ENCODE measurements around the gene KCNJ15. TPM values are rescaled to one million over a fixed set of nuclear protein-coding genes. Genes with fewer than 3 reads are reported as not detected.
A peak's percentile ranks its signal among the peaks of the same experiment; 100 is the strongest.

The KCNJ15 gene
- total RNA-seq, 1 donor from 2014 or later, result 2.2 TPM

- H3K27ac Mint-ChIP-seq (ENCODE audit: unreplicated experiment), result no peak overlapping the region
- peak; percentile 9 for FAIRE-seq
- no peak overlapping the region for H3K27ac ChIP-seq (ENCODE audit: low read depth, low read length)
Observed at GRCh38 chr21:38319781-38320180, 63.0 kb downstream of the KCNJ15 start.

GRCh38 chr21:38321568-38321967, 64.8 kb downstream of the KCNJ15 start:
- Histone ChIP-seq H3K4me2 (ENCODE audit: low read length) (no peak overlapping the region), H3K27ac (ENCODE audit: low read depth, low read length) (no peak overlapping the region), H3K4me3 (ENCODE audit: insufficient read depth, low read depth, low read length) (no peak overlapping the region), H4K20me1 (ENCODE audit: insufficient read depth, low read length) (no peaks in the 10 kb centered on the region), H2AFZ (ENCODE audit: low read depth, low read length) (no peak overlapping the region), H3K9me3 (ENCODE audit: insufficient read depth, low read depth, low read length) (no peaks in the 10 kb centered on the region), H3K36me3 (ENCODE audit: insufficient read depth, low read length) (no peaks in the 10 kb centered on the region), H3K27me3 (ENCODE audit: insufficient read depth, low read length) (no peaks in the 10 kb centered on the region), H3K9ac (ENCODE audit: low read length) (no peak overlapping the region), H3K4me1 (ENCODE audit: insufficient read depth, low read length) (peaks cover 25% of the 10 kb centered on the region), H3K79me2 (ENCODE audit: insufficient read depth, low read length) (no peaks in the 10 kb centered on the region)
- no peaks in the 10 kb centered on the region for H3K27me3 Mint-ChIP-seq (ENCODE audit: low read depth, unreplicated experiment)
- H3K27ac Mint-ChIP-seq (ENCODE audit: unreplicated experiment), result no peak overlapping the region
- no peak for DNase-seq (ENCODE audit: low read depth)
- H3K4me1 Mint-ChIP-seq (ENCODE audit: low read depth, unreplicated experiment), result peaks cover 11% of the 10 kb centered on the region
- TF ChIP-seq EZH2 (IDR thresholded peaks at IDR 0.05; ENCODE audit: insufficient read depth, low read length), result no peak
- TF ChIP-seq CTCF (IDR thresholded peaks at IDR 0.05; ENCODE audit: insufficient read depth, low read depth, low read length), result no peak
- no peak overlapping the region for H3K4me3 Mint-ChIP-seq (ENCODE audit: unreplicated experiment)
- H3K36me3 Mint-ChIP-seq (ENCODE audit: low read depth, unreplicated experiment), result no peaks in the 10 kb centered on the region
- peaks cover 8% of the 10 kb centered on the region for H3K9me3 Mint-ChIP-seq (ENCODE audit: unreplicated experiment)
- FAIRE-seq, result no peak

More at GRCh38 chr21:38319781-38320180, 63.0 kb downstream of the KCNJ15 start:
- DNase-seq (ENCODE audit: low read depth), result peak; percentile 76
- no peak overlapping the region for H3K4me2 ChIP-seq (ENCODE audit: low read length)
- H3K79me2 ChIP-seq (ENCODE audit: insufficient read depth, low read length), result no peaks in the 10 kb centered on the region
- no peaks in the 10 kb centered on the region for H3K9me3 ChIP-seq (ENCODE audit: insufficient read depth, low read depth, low read length)
- H3K27me3 ChIP-seq (ENCODE audit: insufficient read depth, low read length), result no peaks in the 10 kb centered on the region
- no peaks in the 10 kb centered on the region for H3K36me3 ChIP-seq (ENCODE audit: insufficient read depth, low read length)
- H3K36me3 Mint-ChIP-seq (ENCODE audit: low read depth, unreplicated experiment), result no peaks in the 10 kb centered on the region
- peaks cover 20% of the 10 kb centered on the region for H3K4me1 ChIP-seq (ENCODE audit: insufficient read depth, low read length)
- H3K9ac ChIP-seq (ENCODE audit: low read length), result no peak overlapping the region
- peaks cover 16% of the 10 kb centered on the region for H3K4me1 Mint-ChIP-seq (ENCODE audit: low read depth, unreplicated experiment)
- no peaks in the 10 kb centered on the region for H4K20me1 ChIP-seq (ENCODE audit: insufficient read depth, low read length)
- no peak overlapping the region for H2AFZ ChIP-seq (ENCODE audit: low read depth, low read length)
- H3K9me3 Mint-ChIP-seq (ENCODE audit: unreplicated experiment), result peaks cover 8% of the 10 kb centered on the region
- no peak overlapping the region for H3K4me3 ChIP-seq (ENCODE audit: insufficient read depth, low read depth, low read length)
- H3K4me3 Mint-ChIP-seq (ENCODE audit: unreplicated experiment), result no peak overlapping the region
- H3K27me3 Mint-ChIP-seq (ENCODE audit: low read depth, unreplicated experiment), result no peaks in the 10 kb centered on the region
- TF ChIP-seq CTCF (IDR thresholded peaks at IDR 0.05; ENCODE audit: insufficient read depth, low read depth, low read length), result no peak
- no peak for TF ChIP-seq EZH2 (IDR thresholded peaks at IDR 0.05; ENCODE audit: insufficient read depth, low read length)

GRCh38 chr21:38322311-38322950, 65.6 kb downstream of the KCNJ15 start:
- Histone ChIP-seq H2AFZ (ENCODE audit: low read depth, low read length) (no peak overlapping the region), H3K4me2 (ENCODE audit: low read length) (no peak overlapping the region), H3K27ac (ENCODE audit: low read depth, low read length) (no peak overlapping the region)

More at GRCh38 chr21:38322311-38322950, 65.6 kb downstream of the KCNJ15 start:
- Histone ChIP-seq H3K36me3 (ENCODE audit: insufficient read depth, low read length) (no peaks in the 10 kb centered on the region), H3K4me3 (ENCODE audit: insufficient read depth, low read depth, low read length) (no peak overlapping the region), H4K20me1 (ENCODE audit: insufficient read depth, low read length) (no peaks in the 10 kb centered on the region), H3K79me2 (ENCODE audit: insufficient read depth, low read length) (no peaks in the 10 kb centered on the region), H3K9ac (ENCODE audit: low read length) (no peak overlapping the region), H3K4me1 (ENCODE audit: insufficient read depth, low read length) (peaks cover 25% of the 10 kb centered on the region), H3K9me3 (ENCODE audit: insufficient read depth, low read depth, low read length) (no peaks in the 10 kb centered on the region), H3K27me3 (ENCODE audit: insufficient read depth, low read length) (no peaks in the 10 kb centered on the region)
- no peaks in the 10 kb centered on the region for H3K36me3 Mint-ChIP-seq (ENCODE audit: low read depth, unreplicated experiment)
- no peak for TF ChIP-seq CTCF (IDR thresholded peaks at IDR 0.05; ENCODE audit: insufficient read depth, low read depth, low read length)
- no peak for TF ChIP-seq EZH2 (IDR thresholded peaks at IDR 0.05; ENCODE audit: insufficient read depth, low read length)
- H3K4me1 Mint-ChIP-seq (ENCODE audit: low read depth, unreplicated experiment), result peaks cover 12% of the 10 kb centered on the region
- FAIRE-seq, result peak; percentile 73
- DNase-seq (ENCODE audit: low read depth), result peak; percentile 44
- no peak overlapping the region for H3K4me3 Mint-ChIP-seq (ENCODE audit: unreplicated experiment)
- peak overlapping the region; percentile 19 for H3K27ac Mint-ChIP-seq (ENCODE audit: unreplicated experiment)
- peaks cover 8% of the 10 kb centered on the region for H3K9me3 Mint-ChIP-seq (ENCODE audit: unreplicated experiment)
- no peaks in the 10 kb centered on the region for H3K27me3 Mint-ChIP-seq (ENCODE audit: low read depth, unreplicated experiment)

All from astrocyte (in vitro differentiated cells and primary cell).